Measurements from ENCODE around the gene NAA80.
"Not testable (repeated sequence)": the region's sequence is repeated elsewhere in the genome, so short reads cannot be mapped to it uniquely, and the experiment has no call there.

NAA80 gene

DNA sequence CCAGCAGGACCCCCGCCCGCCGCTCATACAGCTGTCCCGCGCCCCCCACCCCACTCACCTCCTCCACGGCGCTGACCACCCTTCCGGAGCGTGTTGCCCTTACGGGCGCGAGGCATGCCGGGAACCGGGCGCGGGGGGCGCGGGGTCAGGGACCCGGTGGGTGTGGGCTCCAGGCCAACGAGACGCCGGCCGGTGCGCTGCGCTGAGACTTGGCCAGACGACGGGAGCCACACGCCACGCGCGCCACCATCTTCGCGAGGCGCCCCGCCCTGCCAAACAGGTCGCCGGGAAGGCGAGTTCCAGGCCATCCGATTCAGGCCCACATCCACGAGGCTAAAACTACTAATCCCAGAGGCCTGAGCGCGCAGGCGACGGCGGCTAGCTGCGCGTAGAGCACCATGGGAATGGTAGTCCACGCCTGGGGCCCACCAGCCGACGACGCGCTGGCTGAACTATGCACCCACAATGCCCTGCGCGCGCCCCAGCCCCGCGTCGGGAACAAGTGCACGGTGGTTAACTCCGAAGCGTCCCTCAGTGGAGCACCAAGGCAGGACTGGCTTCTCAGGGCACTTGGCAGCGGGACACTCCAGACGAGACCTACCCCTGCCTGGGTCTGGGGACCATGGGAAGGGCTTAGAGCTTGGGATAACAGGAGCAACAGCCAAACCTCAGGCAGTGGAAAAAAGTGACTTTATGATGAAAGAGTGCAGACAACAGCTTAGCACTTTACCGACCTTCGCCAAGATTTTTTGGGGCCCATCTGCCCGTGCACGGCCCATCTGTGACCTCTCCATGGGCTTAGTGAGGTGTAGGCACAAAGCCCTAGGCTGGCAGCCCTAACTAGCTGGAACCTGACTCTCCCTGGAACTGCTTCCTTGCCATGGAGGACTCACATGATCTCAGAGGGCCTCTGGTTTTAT lies 6.8 kb downstream of the NAA80 start, which contains the start of gene IFRD2:
TSS of gene IFRD2 (minus strand) at position 271 of the 920 bp plus-strand sequence. CDS start at position 116, 155 bp downstream.
- peak; percentile 97 for DNase-seq (ENCODE audit: low spot score)

DNA sequence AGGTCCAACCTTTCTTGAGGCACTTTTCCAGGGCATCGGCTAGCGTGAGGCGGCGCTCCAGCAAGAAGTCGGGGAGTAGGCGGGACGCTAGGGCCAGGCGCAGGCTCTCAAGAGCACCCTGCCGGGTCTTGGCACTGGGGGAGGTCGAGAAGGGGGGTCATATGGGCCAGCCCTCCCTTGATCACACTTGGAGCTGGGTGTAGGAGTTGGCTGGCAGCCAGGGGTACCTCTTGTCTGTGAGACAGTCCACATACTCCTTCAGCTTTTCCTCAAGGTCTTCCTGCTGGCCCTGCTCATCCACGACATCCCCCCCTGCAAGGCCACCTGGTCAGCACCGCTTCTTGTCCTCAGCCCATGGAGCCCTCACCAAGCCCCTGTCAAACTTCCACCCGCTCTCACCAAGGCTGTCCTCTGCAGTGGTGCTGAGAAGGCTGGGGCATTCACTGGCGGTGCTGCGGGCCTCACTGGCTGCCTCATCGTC lies 9.0 kb downstream of the NAA80 start:
- DNase-seq (ENCODE audit: low spot score): no peak
- no peak for FAIRE-seq

More for the DNA sequence above, 6.8 kb downstream of the NAA80 start, which contains the start of gene IFRD2:
- peak; percentile 99 for FAIRE-seq

DNA sequence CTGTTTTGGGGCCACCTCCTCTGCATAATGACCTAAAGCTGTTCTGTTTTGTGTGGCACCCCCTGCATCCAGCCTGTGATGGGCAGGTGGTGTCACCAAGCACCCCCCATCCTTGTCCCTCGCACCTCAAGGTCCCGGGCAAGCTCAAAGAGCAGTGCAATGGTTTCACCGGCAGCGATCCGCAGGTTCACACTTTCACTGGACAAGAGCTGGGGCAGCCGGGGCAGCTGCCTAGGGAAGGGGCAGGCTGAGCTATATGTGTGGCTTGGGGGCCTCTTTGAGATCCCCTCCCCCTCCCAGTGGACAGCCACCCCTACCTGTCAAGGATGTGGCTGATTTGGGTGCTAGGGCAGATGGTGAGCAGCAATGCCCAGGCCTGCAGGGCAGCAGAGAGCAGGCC lies 10.1 kb downstream of the NAA80 start:
- DNase-seq (ENCODE audit: low spot score) (no peak), FAIRE-seq (no peak)

DNA sequence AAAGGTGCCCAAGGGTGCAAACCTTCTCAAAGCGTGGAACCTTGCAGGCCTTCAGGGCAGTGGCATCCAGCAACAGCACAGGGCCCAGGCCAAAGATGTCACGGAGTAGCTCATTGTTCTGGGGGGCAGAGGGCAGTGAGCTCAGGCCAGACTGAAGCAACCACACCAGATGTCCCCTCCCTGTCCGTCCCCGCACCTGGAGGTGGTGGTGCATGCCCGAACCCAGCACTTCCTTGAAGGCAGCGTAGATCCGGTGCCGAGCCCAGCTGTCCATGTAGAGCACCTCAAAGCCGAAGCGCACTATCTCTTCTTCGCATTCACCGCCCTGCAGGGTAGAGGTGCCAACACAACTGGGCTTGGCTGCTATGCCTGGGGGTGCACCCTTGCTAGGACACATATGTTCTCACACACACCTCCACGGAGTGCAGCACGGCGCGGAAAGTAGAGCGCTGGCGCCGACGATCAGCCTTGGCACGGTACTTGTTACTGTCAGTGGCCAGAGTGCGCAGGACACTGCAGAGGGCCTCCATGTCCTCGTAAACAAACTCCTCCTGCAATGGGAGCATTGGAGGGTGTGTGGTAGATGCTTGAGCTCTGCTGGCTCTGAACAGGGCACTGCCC lies 10.7 kb downstream of the NAA80 start:
- no peak for FAIRE-seq
- DNase-seq (ENCODE audit: low spot score): no peak

DNA sequence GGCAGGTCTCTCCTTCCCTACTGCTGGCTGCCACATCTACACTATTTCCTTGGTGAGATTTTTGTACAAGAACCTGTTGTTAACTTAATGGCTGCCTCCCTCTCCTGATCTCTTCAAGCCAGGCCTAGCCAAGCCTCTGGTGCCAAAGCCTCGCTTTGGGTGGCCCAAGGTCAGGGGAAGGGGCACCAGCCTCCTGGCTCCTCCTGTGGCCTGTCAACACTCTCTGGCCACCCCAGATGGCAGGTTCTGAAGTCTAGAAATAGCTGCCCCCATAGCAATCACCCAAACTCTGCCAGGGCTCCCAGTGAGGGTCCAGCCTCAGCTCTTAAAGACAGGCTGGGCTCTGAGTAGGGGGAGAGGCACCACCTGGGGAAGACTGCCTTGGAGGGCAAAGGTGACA lies 11.9 kb downstream of the NAA80 start:
- FAIRE-seq (no peak), DNase-seq (ENCODE audit: low spot score) (no peak)

DNA sequence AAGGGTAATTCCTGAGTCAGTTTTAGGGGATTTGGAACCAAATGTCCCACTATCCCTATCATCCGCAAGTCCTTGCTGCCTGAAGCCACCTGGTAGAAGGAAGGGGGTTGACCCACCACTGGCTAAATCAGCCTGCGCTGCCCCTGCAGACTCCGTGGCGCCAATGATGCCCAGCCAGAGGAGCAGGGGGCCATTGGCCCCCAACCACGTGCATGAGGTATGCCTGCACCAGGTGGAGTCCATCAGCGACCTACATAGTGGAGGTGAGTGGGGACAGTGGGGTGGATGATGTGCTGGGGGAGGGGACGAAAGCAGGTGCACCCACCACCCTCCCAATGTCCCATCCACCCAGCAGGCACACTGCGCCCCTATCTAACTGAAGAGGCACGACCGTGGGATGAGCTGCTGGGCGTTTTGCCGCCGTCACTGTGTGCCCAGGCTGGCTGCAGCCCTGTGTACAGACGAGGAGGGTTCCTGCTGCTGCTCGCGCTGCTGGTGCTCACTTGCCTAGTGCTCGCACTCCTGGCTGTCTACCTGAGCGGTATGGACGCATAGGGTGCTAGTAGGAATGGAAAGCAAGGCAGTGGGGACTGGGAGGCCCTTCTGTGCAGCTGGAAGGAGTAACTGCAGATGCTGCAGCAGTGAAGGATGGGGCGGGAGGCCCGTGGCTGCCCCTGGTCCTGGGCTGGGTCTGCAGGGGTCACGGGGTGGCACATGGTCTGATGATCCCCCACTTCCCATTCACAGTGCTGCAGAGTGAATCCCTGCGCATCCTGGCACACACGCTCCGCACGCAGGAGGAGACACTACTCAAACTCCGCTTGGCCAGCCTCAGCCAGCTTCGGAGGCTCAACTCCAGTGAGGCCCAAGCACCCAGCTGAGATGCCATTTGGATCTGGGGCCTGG lies 12.6 kb downstream of the NAA80 start:
- FAIRE-seq: peak; percentile 37
- no peak for DNase-seq (ENCODE audit: low spot score)

DNA sequence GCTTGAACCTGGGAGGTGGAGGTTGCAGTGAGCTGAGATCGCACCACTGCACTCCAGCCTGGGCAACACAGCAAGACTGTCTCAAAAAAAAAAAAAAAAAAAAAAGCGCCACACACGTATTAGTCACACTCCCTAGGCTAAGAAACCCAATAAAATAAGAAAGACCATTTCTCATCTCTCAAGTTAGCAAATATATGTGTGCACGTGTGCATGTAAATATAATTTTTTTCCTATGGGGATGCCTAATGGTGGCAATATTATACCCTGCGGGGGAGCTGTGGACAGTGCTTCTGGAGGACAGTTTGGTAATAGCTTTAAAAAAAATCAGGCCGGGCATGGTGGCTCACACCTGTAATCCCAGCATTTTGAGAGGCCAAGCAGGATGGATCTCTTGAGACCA lies 15.1 kb downstream of the NAA80 start:
- not testable (repeated sequence) for DNase-seq (ENCODE audit: low spot score); FAIRE-seq

DNA sequence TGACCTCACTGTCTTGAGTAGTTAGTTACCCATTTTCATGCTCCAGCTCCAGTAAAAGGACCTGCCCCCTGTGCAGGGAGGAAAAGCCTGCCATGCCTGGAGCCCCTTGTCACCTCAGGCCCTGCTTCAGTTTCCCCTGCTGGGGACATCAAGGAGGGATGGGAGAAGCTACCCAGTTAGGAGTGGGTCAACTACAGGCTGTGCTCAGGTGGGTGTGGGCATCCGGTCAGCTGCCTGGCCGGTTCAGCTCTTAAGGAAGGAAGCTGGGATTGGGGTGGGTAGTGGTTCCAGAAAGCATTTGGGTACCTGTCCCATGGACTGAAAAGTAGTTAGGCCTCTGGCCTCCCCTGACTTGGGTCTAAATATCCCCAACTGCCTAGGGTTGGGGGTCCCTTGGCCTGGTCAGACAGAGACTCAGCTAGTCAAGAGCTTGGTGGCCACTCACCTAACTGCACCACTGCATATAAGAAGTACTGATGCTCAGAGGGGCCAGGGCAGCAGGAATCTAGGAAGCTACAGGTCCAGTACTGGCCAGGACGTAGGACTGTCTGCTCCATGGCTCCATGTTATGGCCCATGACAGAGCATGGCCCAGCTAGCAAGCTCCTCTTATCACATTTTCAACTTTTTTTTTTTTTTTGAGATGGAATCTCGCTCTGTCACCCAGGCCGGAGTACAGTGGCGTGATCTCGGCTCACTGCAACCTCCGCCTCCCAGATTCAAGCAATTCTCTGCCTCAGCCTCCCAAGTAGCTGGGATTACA lies 19.8 kb downstream of the NAA80 start:
- DNase-seq (ENCODE audit: low spot score): no peak
- FAIRE-seq: no peak

DNA sequence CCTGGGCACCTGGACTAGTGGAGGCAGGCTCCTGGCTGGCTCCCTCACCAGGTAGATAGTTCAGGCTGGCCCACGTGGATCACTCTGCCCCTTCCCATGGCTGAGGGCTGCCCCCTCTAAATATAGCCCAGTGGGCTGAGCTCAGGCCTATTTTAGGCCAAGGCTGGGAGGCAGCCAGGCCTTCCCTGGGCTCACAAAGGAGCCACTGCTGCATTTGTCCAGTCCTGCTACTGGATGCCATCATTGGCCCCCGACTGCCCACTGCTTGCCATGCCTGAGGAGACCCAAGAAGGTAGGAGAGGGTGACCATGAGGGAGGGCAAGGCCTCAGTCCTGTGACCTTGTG lies 20.4 kb downstream of the NAA80 start, which contains the start of gene LSMEM2:
TSS of gene LSMEM2 (plus strand) at position 208 of the 345 bp plus-strand sequence. CDS start at position 235, 27 bp downstream.
- FAIRE-seq (no peak), DNase-seq (ENCODE audit: low spot score) (no peak)

DNA sequence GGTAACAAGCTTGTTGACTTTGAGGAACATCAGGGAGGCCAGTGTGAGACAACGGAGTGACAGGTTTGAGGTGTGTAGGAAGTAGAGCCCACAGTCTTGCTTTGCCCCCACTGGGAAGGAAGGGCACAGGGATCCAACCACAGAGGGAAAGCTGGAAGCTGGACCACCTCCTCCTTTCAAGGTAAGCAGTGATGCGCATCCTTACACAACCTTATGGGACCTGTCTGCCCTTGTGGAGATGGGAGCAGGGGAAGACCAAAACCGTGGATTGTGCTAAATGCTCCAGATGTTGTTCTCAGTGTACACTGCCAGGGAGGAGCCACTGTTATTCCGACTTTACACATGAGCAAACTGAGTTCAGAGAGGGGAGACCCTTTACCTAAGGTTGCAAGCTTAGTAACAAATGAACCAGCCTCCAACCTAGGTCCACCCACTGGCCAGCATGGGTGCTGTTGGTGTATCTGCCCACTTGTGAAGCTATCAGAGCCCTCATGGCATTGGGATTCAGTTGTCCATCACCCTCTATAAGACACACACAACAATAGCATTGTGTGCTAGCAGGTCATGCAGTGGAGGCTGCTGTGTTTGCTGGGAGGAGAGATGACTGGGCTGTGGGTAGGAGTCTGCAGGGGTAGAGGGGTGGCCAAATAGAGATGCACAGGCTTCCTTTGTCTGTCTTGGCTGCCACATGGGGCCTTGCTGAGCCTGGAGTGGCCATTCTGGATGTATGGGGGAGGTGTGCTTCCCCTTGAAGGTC lies 20.9 kb downstream of the NAA80 start:
- FAIRE-seq (no peak), DNase-seq (ENCODE audit: low spot score) (no peak)

DNA sequence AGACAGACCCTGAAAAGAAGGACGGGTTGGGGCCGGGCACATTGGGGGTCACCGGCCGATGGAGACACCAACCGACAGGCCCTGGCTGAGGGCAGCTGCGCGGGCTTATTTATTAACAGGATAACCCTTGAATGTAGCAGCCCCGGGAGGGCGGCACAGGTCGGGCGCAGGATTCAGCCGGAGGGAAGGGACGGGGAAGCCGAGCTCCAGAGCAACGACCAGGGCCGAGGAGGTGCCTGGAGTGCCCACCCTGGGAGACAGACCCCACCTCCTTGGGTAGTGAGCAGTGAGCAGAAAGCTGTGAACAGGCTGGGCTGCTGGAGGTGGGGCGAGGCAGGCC lies 22.5 kb downstream of the NAA80 start:
- no peak for DNase-seq (ENCODE audit: low spot score)
- FAIRE-seq: no peak

DNA sequence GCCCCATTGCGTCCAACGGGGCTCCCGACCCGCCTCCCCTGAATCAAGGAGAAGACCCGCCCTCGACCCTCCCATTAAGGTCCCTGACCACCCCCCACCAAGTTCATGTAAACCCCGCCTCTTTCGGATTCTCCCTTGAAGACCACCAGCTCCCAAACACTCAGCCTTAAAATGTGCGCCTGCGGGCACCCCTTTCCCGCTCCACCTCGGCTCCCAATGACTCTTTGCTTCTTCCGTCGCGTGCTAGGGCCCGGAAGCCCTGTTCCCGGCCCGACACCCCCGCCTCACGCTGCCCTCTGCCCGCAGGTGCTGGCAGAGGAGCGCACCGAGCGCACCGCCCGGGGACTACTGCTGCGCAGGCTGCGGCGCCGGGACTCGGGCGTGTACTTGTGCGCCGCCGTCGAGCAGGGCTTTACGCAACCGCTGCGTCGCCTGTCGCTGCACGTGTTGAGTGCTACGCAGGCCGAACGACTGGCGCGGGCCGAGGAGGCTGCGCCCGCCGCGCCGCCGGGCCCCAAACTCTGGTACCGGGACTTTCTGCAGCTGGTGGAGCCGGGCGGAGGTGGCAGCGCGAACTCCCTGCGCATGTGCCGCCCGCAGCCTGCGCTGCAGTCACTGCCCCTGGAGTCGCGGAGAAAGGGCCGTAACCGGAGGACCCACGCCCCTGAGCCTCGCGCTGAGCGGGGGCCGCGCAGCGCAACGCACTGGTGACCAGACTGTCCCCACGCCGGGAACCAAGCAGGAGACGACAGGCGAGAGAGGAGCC lies 23.0 kb downstream of the NAA80 start:
- no peak for DNase-seq (ENCODE audit: low spot score)
- FAIRE-seq: no peak

DNA sequence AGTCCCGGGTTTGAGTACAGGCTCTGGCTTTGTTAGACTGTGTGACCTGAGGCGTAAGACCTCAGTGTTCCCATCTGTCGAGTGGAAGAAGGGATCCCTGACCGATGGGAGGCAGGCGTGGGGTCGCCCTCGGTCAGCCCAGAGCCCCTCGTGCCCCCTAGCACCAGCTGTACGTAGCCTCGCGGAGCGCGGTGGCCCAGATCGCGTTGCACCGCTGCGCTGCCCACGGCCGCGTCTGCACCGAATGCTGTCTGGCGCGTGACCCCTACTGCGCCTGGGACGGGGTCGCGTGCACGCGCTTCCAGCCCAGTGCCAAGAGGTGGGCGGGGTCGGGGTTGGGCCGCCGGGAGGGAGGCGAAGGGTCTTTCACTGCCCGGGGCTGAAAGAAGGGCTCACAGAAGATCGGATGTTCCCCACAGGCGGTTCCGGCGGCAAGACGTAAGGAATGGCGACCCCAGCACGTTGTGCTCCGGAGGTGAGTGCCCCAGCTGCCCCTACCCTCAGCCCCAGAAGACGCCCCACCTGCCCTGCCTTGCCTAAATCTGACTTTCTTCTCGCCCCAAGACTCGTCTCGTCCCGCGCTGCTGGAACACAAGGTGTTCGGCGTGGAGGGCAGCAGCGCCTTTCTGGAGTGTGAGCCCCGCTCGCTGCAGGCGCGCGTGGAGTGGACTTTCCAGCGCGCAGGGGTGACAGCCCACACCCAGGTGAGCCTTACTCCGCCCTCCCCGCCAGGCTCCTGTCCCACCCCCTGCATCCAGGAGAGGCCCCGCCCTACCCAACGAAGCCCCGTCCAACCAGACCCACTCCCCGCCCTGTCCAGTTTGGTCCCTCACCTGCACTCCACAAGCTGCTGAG lies 23.8 kb downstream of the NAA80 start:
- DNase-seq (ENCODE audit: low spot score) (no peak), FAIRE-seq (no peak)

DNA sequence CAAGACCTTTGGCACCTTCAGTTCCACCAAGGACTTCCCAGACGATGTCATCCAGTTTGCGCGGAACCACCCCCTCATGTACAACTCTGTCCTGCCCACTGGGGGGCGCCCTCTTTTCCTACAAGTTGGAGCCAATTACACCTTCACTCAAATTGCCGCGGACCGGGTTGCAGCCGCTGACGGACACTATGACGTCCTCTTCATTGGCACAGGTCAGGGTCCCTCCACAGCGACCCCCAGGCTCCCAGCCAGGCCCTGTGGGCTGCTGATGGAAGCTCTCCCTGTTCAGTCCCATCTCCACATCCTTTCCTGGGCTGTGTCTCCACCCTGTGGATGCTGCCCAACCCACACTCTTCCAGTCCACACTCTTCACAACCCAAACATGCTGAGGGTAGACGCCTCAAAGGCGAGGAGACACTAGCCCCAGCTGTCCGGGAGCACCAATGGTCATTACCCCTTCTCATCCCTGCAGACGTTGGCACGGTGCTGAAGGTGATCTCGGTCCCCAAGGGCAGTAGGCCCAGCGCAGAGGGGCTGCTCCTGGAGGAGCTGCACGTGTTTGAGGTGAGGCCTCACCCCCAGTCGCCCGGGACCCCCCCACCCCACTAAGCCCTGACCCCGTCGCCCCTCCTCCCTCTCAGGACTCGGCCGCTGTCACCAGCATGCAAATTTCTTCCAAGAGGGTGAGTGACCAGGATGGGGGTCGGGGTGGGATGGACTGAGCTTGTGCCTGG lies 24.7 kb downstream of the NAA80 start:
- DNase-seq (ENCODE audit: low spot score): peak; percentile 54
- no peak for FAIRE-seq

DNA sequence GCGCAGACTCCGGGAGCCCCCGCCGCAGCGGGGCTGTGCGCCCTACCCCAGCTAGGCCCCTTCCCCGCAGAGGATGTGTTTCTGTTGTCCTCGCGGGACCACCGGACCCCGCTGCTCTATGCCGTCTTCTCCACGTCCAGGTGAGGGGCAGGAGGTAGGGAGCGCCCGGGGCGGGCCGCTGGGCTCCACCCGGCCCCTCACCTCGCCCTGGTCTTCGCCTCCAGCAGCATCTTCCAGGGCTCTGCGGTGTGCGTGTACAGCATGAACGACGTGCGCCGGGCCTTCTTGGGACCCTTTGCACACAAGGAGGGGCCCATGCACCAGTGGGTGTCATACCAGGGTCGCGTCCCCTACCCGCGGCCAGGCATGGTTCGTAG lies 25.5 kb downstream of the NAA80 start:
- FAIRE-seq: peak; percentile 5

DNA sequence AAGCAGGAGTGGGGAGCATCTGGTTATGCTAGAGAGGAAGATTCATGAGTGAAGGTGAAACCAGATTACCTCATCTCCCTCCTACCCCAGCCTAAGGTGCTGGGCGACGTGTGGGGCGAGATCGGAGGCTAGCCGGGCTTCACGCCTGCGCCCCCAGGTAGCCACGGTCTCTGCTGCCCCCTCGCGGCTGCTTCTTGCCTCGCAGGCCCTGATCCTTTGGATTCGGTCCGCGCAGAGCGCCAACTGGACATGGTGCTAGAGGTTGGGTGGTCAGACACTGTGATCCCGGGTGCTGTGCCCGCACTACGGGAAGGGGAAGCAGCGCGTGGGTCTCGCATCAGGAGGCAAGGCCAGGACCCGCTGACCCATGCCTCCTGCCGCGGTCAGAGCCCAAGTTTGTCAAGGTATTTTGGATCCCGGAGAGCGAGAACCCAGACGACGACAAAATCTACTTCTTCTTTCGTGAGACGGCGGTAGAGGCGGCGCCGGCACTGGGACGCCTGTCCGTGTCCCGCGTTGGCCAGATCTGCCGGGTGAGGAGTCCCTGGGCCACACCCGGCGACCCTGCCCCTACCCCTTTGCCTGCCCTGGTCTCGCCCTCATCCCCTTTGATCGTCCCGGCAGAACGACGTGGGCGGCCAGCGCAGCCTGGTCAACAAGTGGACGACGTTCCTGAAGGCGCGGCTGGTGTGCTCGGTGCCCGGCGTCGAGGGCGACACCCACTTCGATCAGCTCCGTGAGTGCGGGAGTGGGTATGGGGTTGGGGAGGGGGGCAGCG lies 26.1 kb downstream of the NAA80 start:
- DNase-seq (ENCODE audit: low spot score): peak; percentile 90
- FAIRE-seq: peak; percentile 93

More for the DNA sequence above, 25.5 kb downstream of the NAA80 start:
- no peak for DNase-seq (ENCODE audit: low spot score)

DNA sequence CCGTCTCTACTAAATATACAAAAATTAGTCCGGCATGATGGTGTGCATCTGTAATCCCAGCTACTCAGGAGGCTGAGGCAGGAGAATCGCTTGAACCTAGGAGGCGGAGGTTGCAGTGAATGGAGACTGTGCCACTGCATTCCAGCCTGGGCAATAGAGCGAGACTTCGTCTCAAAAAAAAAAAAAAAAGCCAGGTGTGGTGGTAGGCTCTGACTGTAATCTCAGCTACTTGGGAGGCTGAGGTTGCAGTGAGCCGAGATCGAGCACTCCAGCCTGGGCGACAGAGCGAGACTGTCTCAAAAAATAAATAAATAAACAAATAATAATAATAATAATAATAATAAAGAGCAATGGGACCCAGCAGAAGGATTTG lies 26.7 kb downstream of the NAA80 start:
- DNase-seq (ENCODE audit: low spot score); FAIRE-seq: not testable (repeated sequence)
